ENCODE measurements around the gene SLCO2A1.

- TF ChIP-seq CTCF (IDR thresholded peaks at IDR 0.05) (no peak), POLR2AphosphoS5 (IDR thresholded peaks at IDR 0.05) (no peak), EP300 (IDR thresholded peaks at IDR 0.05) (no peak), POLR2A (IDR thresholded peaks at IDR 0.05) (no peak)
Observed at GRCh38 chr3:133965906-133966305, 63.8 kb downstream of the SLCO2A1 start.
